SK-N-MC (cell line): ENCODE measurements around the gene DPH7.

Source experiments
- DNase-seq: peaks from one replicate; pipeline ENCODE4 v3.0.0-alpha.2; 2011; ENCODE audit warnings: low read depth, low spot score
- H3K27ac ChIP-seq: fragments of 200-600 bp; sonication (generic); 2 replicates; pipeline ENCODE4 v1.5.1; 2016; ENCODE audit warnings: mixed run types
- H3K36me3 ChIP-seq: fragments of 200-600 bp; sonication (generic); 2 replicates; pipeline ENCODE4 v1.6.1; 2017; ENCODE audit warnings: antibody characterized with exemption, low read length, mixed read lengths; ENCODE audit not compliant: insufficient read depth
- H3K4me3 ChIP-seq: fragments of 200-600 bp; sonication (generic); 2 replicates; pipeline ENCODE4 v1.5.1; 2016
- H3K9ac ChIP-seq: fragments of 200-600 bp; sonication (generic); 2 replicates; pipeline ENCODE4 v1.8.0; 2017; ENCODE audit warnings: mixed run types, mixed read lengths; ENCODE audit not compliant: insufficient read length
- H3K9me3 ChIP-seq: fragments of 200-600 bp; sonication (generic); 2 replicates; pipeline ENCODE4 v1.6.1; 2017; ENCODE audit warnings: low read depth, mild to moderate bottlenecking, antibody characterized with exemption, low read length, moderate library complexity, mixed read lengths
- EZH2 ChIP-seq: fragments of 200-600 bp; sonication (generic); IDR thresholded peaks from one replicate; pipeline ENCODE4 v1.6.1; 2017; ENCODE audit warnings: antibody characterized with exemption
- FOXP2 ChIP-seq: optimal IDR thresholded peaks from 2 replicates; pipeline ENCODE3; 2011; ENCODE audit warnings: mild to moderate bottlenecking, moderate library complexity; ENCODE audit not compliant: insufficient read depth; ENCODE audit errors: extremely low read length, control extremely low read depth
- POLR2AphosphoS5 ChIP-seq: IDR thresholded peaks from 2 replicates; pipeline ENCODE4 v1.6.1; 2012; ENCODE audit warnings: mild to moderate bottlenecking, low read depth, low read length, borderline replicate concordance

The DPH7 gene

DNA sequence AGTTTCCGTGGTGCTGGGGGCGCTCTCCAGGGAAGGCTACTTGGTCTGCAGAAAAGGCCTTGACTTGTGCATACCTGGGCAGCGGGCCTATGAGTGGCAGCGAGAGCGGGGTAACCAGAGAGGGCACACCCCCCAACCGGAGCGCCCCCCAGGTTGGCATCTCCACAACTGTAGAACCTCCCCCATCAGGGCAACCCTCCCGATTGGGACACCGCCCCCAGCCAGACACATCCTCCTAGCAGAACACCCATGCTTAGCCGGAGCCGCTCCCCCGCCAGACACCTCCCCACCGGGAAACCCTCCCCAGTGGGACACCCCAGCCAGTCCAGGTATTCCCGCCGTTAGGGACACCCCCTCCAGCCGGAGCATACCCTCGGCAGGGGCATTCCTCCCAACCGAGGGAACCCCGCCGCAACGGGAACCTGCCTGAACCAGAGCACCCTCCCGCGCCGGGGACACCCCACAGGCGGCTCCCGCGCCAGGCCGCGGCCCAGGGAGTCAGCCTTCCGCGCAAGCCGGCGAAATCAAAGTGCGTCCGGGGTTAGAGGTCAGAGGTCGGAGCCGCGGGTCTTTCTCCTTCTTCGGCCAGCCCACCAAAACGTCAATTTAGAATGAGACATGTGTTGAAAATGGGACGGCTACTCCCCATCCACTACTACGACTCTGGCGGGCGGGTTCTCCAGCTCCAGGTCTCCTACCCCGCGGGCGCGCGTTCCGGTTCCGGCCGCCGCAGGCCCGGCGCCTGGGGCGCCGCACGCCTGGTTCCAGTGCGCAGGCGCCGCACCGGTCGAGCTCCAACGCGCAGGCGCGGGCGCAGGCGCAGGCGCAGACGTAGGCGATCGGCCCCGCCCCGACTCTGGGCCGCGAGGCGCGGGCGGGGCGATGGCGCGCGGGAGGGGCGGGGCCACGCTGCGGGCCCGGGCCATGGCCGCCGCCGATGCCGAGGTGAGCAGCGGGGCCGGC is 39.7 kb upstream of the DPH7 start, which contains the start of gene EHMT1:
Gene EHMT1 (plus strand): TSS at position 901 of the 963 bp plus-strand sequence. CDS start 24 bp downstream, at position 925.
- no peak for DNase-seq
- Histone ChIP-seq H3K36me3 (peaks cover 19% of the 10 kb centered on the region), H3K27ac (peak within 1 kb of the TSS; percentile 86), H3K4me3 (peak within 1 kb of the TSS; percentile 99), H3K9me3 (no peaks in the 10 kb centered on the region), H3K9ac (peak within 1 kb of the TSS; percentile 98)
- TF ChIP-seq POLR2AphosphoS5 (peak; percentile 78), FOXP2 (no peak)

DNA sequence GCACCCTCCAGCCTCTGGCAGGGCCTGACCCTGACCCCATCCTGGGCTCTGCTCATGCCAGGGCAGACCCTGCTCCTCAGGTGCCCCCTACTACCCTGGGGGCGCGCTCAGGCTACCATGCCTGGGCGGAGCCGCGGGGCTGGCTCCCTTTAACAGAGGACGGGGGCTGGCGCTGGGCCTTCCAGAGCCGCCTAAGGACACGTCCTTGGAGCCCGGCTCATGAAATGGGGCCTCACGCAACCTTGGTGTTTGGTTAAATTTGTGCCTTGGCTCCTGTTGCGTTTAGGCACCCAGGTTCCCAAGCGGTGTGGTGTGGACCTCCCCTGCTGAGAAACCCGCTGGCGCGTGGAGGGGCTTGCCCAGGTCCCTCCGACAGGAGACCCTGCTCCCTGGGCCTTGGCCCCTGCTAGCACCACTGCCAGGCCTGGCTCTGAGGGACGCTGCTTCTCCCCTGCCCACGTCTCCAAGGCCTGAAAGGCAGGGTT is 36.7 kb upstream of the DPH7 start:
- DNase-seq, result no peak
- Histone ChIP-seq H3K27ac (no peak overlapping the region), H3K36me3 (peaks cover 11% of the 10 kb centered on the region; the same call in 1 of the 2 replicates), H3K9ac (no peak overlapping the region), H3K9me3 (no peaks in the 10 kb centered on the region), H3K4me3 (no peak overlapping the region)
- TF ChIP-seq POLR2AphosphoS5 (no peak; the same call in 1 of the 2 replicates), FOXP2 (no peak), EZH2 (no peak)

DNA sequence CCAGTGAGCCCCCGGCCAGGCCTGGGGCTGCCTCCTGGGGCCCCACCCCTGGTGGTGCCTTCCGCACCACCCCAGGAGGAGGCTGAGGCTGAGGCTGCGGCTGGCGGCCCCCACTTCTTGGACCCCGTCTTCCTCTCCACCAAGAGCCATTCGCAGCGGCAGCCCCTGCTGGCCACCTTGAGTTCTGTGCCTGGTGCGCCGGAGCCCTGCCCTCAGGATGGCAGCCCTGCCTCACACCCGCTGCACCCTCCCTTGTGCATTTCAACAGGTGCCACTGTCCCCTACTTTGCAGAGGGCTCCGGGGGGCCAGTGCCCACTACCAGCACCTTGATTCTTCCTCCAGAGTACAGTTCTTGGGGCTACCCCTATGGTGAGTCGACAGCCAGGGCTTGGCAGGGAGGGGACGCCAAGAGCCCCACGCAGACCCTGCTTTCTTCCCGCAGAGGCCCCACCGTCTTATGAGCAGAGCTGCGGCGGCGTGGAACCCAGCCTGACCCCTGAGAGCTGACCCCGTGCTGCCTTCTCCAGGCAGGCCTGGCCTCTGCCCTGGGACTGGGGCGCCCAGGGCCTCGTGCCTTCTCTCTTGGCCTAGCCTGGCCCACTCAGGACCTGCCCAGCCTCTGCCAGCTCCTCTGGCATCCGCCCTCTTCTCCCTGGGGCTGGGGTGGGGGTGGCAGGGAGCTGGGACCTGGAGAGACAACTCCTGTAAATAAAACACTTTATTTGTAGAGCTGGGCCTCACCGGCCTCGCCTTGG is 36.1 kb upstream of the DPH7 start:
- TF ChIP-seq FOXP2, result no peak
- no peak for TF ChIP-seq EZH2
- no peak; the same call in 1 of the 2 replicates for TF ChIP-seq POLR2AphosphoS5
- no peak for DNase-seq
- Histone ChIP-seq H3K9me3 (no peaks in the 10 kb centered on the region), H3K36me3 (peaks cover 11% of the 10 kb centered on the region; the same call in 1 of the 2 replicates), H3K27ac (no peak overlapping the region), H3K4me3 (no peak overlapping the region), H3K9ac (no peak overlapping the region)

DNA sequence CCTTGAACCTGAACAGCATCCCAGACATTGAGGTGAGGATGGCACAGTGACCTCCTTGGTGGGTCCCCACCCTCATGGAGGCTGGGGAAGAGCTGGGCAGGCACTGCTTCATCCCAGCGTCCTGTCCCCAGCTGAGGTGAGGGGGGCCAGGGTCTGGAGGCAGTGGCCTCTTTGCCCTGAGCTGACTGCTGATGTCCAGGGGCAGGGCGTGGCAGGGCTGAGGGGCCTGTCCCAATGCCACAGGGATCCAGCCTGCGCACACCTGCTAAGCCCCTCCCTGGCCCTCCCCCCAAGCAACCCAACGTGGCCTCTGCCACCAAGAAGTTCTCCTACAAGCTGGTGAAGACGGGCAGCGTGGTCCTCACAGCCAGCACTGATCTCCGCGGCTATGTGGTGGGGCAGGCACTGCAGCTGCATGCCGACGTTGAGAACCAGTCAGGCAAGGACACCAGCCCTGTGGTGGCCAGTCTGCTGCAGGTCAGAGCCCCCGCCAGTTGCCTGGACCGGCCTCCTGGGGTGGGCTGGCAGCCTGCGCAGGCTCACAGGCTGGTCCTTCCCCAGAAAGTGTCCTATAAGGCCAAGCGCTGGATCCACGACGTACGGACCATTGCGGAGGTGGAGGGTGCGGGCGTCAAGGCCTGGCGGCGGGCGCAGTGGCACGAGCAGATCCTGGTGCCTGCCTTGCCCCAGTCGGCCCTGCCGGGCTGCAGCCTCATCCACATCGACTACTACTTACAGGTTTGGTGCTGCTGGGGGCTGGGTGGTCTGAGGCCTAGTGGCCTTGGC is 35.2 kb upstream of the DPH7 start:
- Histone ChIP-seq H3K27ac (no peak overlapping the region), H3K36me3 (peaks cover 11% of the 10 kb centered on the region; the same call in 1 of the 2 replicates), H3K9ac (no peak overlapping the region), H3K4me3 (no peak overlapping the region), H3K9me3 (no peaks in the 10 kb centered on the region)
- TF ChIP-seq POLR2AphosphoS5 (0 out of 2 replicates have a peak, but pooled peaks have one; percentile 10), EZH2 (no peak), FOXP2 (no peak)
- DNase-seq, result no peak

DNA sequence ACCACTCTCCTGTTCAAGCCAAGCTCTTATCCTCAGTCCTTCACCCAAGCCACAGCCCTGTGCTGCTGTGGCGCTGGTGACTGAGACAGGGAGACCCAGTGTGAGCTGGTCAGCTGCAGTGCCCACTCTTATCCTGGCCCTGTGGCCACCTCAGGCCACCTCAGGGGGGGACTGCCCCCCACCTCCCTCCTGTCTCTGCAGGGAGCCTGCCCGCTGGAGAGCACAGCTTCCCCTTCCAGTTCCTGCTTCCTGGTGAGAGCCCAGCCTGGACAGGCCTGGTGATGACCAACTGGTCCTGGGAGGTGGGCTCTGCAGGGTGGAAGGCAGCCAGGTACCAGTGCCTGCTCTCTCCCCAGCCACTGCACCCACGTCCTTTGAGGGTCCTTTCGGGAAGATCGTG is 34.5 kb upstream of the DPH7 start:
- no peak for TF ChIP-seq FOXP2
- no peak overlapping the region for H3K9ac ChIP-seq
- peaks cover 11% of the 10 kb centered on the region; the same call in 1 of the 2 replicates for H3K36me3 ChIP-seq
- DNase-seq, result no peak
- H3K4me3 ChIP-seq, result no peak overlapping the region
- no peak overlapping the region for H3K27ac ChIP-seq
- no peaks in the 10 kb centered on the region for H3K9me3 ChIP-seq

DNA sequence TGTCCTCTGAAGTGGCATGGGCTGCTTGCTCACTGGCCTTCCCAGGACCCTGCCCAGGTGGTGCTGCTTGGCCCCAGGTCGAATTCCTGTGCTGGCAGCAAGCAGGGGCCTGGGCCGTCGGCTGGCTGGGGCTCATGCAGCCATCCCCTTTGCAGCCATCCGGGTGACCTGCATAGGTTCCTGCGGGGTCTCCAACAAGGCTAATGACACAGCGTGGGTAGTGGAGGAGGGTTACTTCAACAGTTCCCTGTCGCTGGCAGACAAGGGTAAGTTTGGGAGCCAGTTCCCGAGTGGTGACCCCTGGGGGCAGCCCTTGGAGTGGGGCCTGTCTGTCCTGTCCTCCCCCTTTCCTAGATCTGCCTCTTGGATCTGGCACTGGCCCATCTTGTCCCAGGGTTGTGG is 34.0 kb upstream of the DPH7 start:
- no peak for DNase-seq
- peaks cover 11% of the 10 kb centered on the region; the same call in 1 of the 2 replicates for H3K36me3 ChIP-seq
- H3K4me3 ChIP-seq, result no peak overlapping the region
- no peak overlapping the region for H3K27ac ChIP-seq
- no peak overlapping the region for H3K9ac ChIP-seq
- no peaks in the 10 kb centered on the region for H3K9me3 ChIP-seq
- no peak for TF ChIP-seq FOXP2
- no peak for TF ChIP-seq POLR2AphosphoS5

DNA sequence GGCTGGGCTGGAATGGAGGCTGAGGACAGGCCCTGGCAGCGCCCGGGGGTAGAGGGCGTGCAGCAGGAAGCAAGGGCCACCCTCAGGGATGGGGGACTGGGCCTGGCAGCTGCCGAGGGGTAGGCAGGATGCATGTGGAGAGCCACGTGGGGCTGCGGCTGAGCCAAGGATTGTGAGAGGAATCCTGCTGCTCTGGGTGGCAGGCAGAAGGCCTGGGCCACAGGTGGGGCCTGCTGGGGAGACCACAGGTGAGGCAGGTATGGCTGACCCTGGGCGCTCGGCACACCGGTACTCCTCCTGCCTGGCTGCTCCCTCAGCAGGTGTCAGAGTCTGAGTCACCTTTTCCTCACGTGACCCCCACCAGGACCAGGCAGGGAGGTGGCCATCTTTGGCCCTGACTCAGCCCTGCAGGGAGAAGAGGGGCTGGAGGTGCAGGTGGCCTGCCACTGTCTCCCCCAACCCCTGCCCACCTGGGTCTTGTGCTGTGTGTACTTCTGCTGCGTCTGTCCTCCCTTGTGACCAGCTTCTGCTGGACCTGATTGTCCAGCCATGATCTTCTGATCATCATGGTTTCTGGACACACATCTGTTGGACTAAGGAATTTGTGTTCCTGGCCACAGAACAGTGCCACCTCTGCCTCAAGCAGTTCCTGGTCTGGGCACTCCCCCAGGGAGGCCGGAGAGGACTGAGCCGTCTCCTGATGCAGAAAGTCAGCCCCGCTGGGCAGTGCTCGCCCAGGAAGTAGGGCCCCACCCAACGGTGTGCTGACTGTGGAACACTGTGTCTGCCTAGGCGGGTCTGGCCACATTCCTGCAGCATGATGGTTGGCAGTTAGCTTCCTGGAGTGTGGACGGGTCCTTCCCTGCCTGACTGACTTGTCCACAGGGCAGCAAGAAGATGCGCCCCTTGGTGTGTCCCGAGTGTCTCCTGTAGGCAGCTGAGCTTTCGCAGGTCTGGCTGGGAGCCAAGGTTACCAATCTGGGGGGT is 33.2 kb upstream of the DPH7 start:
- Histone ChIP-seq H3K36me3 (peaks cover 11% of the 10 kb centered on the region; the same call in 1 of the 2 replicates), H3K27ac (no peak overlapping the region), H3K4me3 (no peak overlapping the region), H3K9me3 (no peaks in the 10 kb centered on the region), H3K9ac (no peak overlapping the region)
- no peak for DNase-seq
- TF ChIP-seq POLR2AphosphoS5 (peak; percentile 30; the same call in 1 of the 2 replicates), EZH2 (no peak)
